IPS-NIHi7 (cell line): ENCODE measurements around the gene PARD3.

Source experiments
- DNase-seq: peaks from one replicate; pipeline ENCODE4 v3.0.0; 2012; ENCODE audit warnings: mixed read lengths; ENCODE audit errors: extremely low spot score

The PARD3 gene

DNA sequence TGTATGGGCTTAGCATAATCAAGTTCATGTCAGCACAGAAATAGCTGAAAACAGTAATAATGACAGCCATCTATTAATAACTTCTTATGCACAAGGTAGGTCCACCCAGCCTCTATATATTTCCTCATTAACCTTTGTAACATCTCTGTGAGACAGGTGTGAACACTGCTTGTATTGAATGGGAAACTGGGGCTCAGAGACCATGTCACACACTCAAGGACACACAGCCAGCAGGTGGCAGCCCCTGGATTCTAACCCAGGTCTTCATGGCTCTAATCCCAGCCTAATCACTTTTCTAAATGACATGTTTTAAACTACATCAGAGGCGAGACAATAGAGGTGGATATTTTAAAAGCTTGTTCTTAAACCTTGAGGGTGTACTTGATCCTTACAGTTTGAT lies 591.4 kb downstream of the PARD3 start:
- no peak for DNase-seq

DNA sequence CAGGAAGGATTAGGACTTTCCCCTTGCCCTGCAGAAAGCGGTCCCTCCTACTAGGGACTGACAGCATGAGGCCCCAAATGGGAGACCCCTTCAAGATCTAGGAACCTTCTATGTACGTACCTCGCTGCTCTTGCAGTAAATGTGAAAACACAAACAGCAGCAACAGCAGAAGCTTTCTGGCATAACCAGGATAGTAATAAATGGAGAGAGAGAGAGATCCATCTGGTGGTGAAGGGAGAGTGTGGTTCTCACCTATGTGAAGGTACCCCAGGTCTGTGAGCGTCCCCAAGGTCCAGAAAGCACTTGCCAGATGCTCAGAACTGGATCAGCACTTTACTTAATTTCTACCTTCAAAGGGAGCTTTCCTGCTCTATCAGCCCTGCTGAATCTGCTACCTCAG lies 592.7 kb downstream of the PARD3 start:
- no peak for DNase-seq

DNA sequence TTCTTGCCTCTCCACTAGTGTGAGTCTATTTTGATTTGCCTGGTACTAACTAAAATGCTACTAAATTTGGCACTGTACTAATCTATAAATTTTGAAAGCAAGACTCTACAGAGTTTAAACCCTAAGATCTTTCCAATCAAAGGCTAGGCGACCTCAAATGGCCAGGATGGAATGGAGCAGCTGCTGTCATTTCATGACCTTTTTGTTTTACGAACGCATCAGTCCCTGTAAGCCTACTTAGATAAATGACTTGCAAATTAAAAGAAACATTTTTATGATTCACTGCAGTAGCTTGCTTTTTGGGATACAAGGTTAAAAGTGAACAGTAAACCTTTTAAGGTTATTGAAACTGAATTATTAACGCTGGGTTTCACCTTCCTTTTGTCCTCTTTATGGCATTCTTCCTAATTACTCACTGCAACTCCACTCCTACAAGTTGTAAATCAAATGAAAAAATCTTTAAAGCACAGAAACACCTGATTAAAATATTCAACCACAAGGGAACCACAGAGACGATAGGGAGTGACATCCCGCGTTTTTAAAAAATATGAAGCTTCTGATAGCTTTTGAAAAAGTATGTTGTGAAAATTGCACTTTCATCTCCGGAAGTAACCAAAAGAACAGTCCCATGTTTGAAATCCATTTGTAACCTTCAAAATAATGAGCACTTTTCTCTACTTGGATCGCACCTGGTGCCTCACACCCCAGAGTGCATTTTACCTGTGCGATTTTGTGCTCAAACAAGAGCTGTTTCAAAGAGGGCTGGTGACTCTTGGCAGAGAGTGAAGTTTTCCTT lies 595.1 kb downstream of the PARD3 start:
- no peak for DNase-seq

DNA sequence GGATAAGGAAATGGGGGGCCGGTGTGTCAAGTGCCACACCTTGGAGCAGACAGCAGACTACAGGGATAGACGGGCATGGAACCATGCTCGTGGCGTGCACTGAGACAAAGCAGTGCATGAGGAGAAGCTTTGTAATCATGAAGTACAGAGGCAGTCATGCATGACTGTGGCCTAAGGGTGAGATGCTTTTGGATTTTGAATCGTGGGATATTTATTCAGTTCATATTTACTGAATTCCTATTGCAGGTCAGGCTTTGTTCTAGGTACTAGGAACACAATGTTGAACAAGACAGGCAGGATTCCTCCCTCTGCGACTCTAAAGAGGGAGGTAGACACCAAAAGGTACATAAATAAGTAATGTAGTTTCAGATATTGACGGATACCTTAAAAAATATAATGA lies 597.6 kb downstream of the PARD3 start:
- DNase-seq, result no peak

DNA sequence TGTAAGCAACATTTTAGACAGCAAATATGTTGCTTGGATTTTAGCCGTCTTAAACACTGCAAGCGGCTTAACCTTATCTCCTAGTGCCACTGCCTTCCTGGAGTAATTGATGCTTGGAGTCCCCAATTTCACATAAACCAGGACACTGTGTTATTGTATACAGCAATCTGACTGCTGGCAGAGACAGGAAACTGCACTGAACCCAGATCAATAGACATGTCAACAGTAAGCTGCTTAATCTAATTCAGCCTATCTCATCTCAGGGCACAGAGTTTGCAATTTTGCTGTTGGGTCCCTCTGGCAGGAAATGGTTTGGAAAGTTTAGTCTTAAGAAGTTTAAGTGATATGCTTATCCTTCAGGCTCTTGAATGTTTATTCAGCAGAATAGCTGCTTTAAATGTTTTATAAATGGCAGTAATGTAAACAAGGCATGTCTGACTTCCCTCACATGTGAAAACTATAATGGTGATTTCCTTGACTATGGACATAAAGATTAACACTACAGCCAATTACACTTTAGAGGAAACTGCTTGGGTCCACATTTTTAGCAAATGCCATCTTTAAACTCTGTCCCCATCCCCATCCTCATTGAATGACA lies 598.6 kb downstream of the PARD3 start:
- DNase-seq, result no peak

DNA sequence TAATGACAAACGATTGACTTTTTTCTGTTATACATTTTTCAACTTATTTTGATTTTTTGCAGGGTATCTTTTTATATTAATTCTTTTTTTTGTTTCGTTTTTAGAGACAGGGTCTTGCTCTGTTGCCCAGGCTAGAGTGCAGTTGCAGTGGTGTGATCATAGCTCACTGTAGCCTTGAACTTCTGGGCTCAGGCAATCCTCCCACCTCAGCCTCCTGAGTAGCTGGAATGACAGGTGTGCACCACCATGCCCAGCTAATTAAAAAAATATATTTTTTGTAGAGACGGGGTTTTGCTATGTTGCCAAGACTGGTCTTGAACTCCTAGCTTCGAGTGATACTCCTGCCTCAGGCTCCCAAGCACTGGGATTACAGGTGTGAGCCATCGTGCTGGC lies 601.3 kb downstream of the PARD3 start:
- DNase-seq, result no peak

DNA sequence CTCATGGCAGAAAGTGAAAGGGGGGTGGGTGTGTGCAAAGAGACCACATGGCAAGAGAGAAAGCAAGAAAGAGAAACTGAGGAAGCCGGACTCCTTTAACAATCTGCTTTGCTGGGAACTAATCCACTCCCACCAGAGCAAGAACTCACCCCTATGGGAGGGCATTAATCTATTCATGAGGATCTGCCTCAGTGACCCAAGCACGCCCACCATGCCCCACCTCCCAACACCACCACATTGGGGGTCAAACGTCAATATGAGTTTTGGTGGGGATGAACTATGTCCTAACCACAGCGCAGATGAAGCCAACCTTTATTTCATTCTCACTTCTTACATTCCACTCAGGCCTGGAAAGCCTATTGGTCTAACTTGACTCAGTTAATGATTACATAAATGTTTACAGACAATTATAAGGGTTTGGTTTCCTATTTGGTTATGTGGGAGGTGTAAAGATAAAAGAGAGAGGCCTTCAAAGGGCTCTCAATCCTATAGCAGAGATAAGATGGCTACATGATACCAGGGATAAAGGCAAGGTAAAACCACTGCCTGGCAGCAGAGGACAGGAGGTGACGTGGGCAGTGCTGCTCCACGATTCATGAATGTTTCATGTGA lies 601.8 kb downstream of the PARD3 start:
- no peak for DNase-seq

DNA sequence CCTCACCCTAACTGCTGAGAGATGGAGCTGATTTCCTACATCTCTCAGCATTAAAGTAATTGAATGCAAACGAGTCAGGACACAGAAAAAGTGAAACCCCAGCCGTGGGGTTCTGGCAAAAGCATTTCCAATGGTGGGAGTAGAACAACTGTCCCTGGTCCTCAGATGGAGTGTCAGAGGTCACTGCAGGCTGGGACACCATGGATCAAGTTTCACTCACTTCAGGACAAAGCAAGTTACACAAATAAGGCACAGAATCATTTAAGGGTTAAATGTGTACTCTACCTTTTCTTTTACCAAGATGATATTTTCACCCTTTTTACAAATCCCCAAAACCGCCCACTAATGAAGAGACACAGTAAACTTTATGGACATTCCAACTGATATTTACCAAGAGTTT lies 607.8 kb downstream of the PARD3 start:
- no peak for DNase-seq

DNA sequence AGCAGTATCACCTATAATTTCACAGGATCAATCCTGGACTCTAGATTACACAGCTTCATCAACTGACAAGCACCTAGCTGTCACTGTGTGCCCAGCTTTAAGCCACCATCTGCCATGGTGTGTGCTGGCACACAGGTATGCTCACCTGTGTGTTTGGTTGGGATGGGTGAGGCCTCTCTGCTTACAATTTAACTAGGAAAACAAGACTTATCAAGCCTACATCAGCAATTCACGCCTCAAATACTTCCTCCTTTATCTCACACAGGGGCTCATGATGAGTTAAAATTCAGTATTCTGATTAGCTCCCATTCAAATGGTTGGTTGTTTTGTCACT lies 608.2 kb downstream of the PARD3 start:
- no peak for DNase-seq

DNA sequence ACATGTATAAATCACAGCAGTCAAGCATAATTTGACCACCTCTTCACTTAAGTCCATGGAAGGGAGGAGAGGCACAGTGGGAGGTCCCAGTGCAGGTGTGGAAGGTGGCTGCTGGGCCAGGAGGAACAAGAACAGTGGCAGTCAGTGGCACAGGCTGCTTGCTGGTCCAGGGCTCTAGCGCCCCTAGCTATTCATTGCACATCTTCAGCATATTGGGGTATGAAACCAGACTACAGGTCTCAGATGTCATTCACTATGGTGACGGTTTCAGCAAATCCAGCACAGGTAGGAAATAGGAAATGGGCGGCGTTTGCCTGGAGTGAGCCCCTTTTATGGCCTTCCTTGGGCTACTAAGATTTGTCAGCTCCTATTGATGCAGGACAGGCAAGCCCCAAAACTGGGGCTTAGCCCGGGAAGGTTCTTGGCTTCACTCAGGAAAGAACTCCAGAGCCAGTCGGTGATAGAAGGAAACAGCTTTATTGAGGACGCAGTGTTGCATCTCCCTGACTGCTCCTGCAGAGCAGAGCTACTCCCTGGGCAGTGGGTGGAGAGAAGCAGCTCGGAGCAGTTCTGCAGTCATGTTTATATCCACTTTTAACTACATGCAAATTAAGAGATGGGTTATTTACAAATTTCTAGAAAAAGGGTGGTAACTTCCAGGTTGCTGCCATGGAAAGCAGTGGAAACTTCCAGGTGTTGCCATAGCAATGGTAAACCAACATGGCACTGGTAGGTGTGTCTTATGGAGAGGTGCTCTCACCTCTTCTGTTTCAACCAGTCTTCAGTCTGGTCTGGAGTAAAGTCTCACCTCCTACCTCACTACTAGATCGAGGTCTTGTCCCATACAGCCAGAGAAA lies 608.8 kb downstream of the PARD3 start:
- no peak for DNase-seq

DNA sequence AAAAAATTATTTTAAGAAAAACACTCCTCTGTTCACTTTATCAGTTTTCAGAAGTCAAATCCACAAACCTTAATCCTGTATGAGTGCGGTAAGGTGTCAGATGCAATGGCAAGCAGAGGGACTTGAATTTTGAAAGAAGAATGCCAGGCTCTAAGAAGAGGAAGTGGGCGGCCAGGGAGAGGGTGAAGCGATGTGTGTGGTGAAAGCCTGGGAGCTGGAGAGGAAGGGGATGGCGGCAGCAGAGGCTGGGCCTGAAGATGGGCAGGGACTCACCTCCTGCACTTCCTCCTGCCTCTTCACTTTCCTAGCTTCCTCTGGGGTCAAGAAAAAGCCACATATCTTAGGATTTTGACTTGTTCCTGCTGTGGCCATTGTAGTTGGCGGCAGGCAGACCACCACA lies 609.6 kb downstream of the PARD3 start:
- no peak for DNase-seq

DNA sequence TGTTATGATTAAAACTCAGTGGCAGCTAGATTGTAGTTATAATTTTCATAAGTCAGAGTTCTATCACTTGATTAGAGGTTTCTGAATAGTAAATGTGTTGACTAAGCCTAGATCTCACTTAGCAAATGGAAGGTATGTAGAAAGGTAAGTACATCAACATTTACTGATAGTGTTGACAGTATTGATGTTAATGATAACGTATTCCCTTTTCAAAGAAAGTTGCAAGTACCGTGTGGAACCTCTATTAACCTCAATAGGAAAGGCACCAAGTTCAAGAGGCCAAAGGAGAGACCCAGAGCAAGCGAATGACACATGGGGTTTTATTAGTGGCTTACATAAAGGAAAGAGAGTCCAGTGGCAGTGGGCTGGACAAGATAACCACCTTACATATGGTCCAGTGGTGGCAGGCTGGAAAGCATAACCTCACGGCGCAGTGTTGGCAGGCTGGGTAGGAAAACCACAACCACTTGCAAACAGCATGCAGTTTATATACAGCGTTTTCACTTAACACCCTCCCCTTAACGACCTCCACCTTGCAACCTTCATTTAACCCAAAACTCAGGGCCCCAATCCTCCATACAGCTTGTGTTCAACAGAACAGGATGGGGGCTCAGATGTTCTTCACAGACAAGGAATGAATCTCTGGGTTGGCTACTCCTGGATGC lies 611.0 kb downstream of the PARD3 start:
- no peak for DNase-seq

DNA sequence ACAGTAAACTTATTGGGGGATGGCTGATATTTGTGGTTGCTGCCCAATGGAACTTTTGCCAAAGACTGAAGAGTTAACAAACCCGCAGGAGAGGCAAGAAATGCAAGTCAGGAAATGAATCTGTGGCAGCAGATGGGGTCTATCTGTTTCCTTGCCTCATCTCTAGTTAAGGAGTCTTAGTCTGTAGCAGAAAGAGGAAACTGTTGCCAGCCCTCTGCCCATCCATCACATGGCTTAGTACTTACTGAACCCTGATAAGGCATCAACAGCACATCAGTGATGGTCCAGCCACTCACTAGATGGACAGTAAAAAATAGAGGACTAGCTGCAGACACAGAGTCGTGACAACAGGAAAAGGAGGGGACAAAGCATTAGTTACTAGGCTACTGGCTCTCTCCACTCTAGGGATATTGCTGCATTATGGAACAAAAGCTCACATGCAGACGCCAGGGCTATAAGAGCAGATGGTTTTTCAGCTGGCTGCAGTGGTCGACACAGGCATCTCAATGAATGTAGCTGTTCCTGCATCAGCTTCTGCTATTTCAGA lies 614.7 kb downstream of the PARD3 start:
- DNase-seq, result no peak

DNA sequence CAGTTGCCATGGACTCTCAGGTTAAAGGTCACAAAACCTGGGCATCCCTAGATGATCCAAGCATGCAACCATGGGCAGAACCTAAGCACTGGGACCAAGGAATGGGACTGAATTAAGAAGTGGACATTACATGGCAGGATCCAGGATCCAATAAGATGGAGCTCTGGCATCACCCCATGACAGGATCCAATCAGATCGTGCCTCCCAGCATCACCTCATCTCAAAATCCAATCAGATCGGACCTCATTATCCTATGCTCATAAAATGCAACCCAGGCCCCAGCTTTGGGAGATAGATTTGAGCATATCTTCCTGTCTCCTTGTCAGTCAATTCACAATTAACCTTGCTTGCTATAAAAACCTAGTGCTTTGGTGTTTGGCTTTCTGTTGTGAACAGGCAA lies 616.1 kb downstream of the PARD3 start:
- no peak for DNase-seq

DNA sequence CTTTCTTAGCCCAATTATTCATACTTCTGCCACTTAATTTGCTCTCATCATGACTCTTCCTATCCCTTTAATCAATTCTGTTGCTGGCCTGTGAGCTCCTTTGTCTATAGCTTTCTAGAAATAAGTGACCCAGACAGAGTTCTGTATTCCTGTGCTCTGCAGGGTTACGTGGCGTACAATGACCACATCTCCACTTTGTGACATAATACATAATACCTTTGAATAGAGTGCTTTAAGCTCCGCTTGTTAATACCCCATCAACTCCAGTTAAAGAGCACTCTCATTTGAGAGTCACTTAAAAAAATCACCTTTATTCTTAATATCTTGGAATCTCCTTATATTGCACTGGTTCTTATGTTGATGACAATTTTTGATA lies 619.0 kb downstream of the PARD3 start:
- no peak for DNase-seq

DNA sequence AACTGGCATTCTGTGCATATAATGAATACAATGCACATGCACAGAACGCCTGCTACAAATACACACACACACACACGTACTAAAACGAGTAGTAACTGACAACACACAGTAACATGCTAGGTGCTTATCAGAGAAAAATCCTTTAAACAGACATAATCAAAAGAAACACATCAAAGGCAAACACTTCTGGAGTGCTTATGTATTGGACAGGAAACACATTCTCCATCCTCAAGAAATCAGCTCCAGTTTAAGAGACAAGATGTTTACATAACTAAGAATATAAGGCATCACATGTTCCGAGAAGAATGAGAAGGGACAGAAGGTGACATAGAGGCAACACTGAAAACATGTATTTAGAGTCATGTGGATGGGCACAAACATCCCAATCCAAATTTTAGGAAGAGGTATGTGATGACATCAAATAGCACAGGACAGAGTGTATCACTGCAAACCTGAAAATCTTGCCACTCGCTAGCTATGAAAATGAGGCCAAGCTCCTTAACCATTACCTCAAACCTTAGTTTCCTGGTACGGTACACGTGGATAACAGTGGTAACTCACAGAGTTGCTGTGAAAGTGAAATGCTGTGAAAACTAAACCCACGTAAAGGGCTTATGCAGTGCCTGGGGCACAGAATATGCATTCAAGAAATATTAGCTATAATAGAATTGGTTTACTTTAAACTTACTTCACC lies 619.6 kb downstream of the PARD3 start:
- DNase-seq, result no peak

DNA sequence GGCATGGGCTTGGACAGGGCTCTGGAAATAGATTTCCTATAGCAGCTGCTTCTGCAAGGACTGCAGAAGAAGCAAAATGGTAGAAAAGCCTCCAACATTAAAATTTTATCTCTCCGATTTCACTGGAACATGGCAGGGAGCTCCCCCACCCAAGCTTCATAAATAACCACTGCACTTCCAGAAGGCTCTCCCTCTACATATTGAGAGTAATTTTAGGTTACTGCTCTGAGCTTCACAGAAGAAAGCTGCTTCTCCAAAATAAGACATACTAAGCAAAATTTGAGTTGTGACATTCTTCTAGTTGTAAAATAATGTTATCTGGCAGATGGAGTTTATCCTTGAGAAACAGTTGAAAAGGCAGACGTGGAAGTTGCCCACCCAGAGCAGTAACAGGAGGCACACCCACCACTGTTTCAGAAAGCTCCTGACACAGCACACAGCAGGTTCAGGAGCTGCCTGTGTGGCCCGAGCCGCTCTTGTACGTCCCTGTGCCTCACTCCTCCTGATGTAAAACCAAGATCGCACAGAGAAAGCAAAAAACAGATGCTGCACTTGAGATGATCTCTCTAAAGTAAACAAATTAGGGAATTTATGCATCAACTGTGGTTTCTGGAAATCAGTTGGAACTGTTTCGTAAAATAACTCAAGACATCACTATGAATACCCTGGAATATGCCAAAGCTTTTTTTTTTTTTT lies 621.0 kb downstream of the PARD3 start:
- no peak for DNase-seq

DNA sequence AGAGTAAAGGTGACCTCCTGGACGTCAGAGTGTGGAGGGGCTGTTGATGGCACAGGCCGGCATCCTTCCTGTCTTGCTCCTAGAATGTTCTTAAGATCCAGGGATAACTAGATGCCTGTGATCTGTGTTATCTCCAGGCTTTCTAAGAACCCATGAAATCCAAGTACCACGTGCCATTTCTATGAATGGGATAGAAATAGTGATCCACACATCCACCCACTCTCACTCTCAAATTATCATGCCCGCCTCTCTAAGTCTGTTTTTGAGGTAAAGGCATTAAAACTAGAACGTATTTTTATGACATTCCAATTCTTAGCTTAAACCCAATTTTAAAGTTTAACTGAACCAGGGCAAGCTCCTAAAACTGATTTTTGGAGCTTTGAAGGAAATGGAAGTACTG lies 622.5 kb downstream of the PARD3 start:
- no peak for DNase-seq

DNA sequence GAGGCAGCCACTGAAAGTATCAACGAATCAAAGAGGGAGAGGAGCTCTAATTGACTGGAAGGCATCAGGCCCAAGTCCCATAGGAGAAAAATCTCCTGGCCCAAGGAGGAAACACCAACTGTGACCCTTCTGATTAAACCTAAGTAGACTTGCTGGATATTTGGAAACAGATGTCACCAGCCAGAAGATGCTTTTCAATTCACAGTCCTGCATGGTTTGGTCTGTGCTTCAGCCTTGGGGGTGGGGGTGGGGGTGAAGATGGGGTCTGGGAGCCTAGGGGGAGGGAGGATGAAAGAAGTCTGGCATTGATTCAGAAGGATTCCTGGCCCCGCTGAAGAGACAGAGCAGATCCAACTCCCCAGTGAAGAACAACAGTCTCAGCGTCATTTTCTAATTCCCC lies 623.7 kb downstream of the PARD3 start:
- DNase-seq, result no peak

DNA sequence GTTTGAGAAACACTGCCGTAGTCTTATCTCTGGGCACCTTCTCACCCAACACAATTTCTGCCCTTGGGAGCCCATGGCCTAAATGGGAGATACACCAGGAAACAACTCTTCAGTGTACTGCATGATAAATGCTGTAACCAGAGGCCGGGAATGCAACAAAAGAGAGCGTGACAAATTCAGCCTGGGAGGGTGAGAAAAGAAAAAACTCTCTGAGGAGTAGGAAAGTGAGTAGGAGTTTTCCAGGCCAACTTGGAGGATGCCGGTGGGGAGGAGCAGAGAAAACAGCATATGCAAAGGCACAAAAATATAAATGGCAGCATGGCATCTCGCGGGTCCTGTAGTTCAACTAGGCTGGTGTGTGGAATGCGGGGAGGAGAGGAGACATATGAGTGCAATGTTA lies 624.5 kb downstream of the PARD3 start:
- DNase-seq, result no peak

DNA sequence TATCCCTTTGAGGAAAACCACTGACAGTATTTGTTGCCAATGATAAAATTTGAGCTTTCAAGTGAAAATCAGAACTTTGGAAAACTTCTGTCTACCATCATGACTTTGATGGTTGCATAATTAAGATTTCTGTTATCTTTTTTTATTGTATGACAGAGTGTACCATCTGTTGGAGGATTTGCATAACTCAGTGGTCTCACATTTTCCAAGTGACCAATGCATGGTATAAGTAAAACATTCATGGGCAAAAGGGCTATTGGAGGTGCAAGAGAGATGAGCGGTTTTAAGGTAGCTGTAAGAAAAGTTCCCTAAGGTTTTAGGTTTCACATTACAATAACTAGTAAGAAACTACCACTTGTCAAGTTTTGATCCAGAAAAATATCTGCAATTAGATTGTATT lies 625.3 kb downstream of the PARD3 start:
- no peak for DNase-seq
